Measurements from ENCODE around the gene GIMAP8.

GRCh38 chr7:150471886-150472285 is 21.5 kb downstream of the GIMAP8 start:
- TF ChIP-seq, protein P1, sequence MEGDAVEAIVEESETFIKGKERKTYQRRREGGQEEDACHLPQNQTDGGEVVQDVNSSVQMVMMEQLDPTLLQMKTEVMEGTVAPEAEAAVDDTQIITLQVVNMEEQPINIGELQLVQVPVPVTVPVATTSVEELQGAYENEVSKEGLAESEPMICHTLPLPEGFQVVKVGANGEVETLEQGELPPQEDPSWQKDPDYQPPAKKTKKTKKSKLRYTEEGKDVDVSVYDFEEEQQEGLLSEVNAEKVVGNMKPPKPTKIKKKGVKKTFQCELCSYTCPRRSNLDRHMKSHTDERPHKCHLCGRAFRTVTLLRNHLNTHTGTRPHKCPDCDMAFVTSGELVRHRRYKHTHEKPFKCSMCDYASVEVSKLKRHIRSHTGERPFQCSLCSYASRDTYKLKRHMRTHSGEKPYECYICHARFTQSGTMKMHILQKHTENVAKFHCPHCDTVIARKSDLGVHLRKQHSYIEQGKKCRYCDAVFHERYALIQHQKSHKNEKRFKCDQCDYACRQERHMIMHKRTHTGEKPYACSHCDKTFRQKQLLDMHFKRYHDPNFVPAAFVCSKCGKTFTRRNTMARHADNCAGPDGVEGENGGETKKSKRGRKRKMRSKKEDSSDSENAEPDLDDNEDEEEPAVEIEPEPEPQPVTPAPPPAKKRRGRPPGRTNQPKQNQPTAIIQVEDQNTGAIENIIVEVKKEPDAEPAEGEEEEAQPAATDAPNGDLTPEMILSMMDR (IDR thresholded peaks at IDR 0.05), result no peak
- TF ChIP-seq RAD21 (IDR thresholded peaks at IDR 0.05; ENCODE audit: low read length) (no peak), MAX (IDR thresholded peaks at IDR 0.05; ENCODE audit: low read depth) (no peak), POLR2AphosphoS5 (IDR thresholded peaks at IDR 0.05; ENCODE audit: low read depth, low read length) (no peak)
